HepG2 (cell line): ENCODE results near the gene PRR36. TPM values are rescaled to one million over a fixed set of nuclear protein-coding genes. Genes with fewer than 3 reads are reported as not detected.

Experiments
- EEA1 ChIP-seq: sonication (generic); formaldehyde crosslinking; IDR thresholded peaks from 2 replicates; pipeline ENCODE4 v1.5.1; 2020; ENCODE audit warnings: mild to moderate bottlenecking, missing genetic modification reagents, borderline replicate concordance
- ISX ChIP-seq: sonication (generic); formaldehyde crosslinking; conservative IDR thresholded peaks from 2 replicates; pipeline ENCODE4 v1.5.0; 2020; ENCODE audit warnings: missing genetic modification reagents
- KLF15 ChIP-seq: sonication (generic); formaldehyde crosslinking; IDR thresholded peaks from 2 replicates; pipeline ENCODE4 v1.8.1; 2023; ENCODE audit warnings: borderline replicate concordance, mild to moderate bottlenecking, inconsistent platforms, missing genetic modification reagents, mixed read lengths
- NPAS2 ChIP-seq: sonication (generic); formaldehyde crosslinking; IDR thresholded peaks from 2 replicates; pipeline ENCODE4 v1.8.0; 2022; ENCODE audit warnings: mild to moderate bottlenecking, missing genetic modification reagents, borderline replicate concordance
- RBM22 ChIP-seq: fragments of 200-400 bp; formaldehyde crosslinking; optimal IDR thresholded peaks from 2 replicates; pipeline ENCODE3; 2017; ENCODE audit warnings: mild to moderate bottlenecking, low read length, moderate library complexity
- ZBTB38 ChIP-seq: sonication (generic); formaldehyde crosslinking; IDR thresholded peaks from 2 replicates; pipeline ENCODE4 v1.5.1; 2020; ENCODE audit warnings: mild to moderate bottlenecking, missing genetic modification reagents
- ZNF432 ChIP-seq: sonication (generic); formaldehyde crosslinking; IDR thresholded peaks from 2 replicates; pipeline ENCODE4 v1.5.0; 2020; ENCODE audit warnings: missing genetic modification reagents, mild to moderate bottlenecking, borderline replicate concordance
- ZNF605 ChIP-seq: sonication (generic); formaldehyde crosslinking; IDR thresholded peaks from 2 replicates; pipeline ENCODE4 v1.8.0; 2022; ENCODE audit warnings: mild to moderate bottlenecking, missing genetic modification reagents
- ZNF781 ChIP-seq: sonication (generic); formaldehyde crosslinking; IDR thresholded peaks from 2 replicates; pipeline ENCODE4 v1.5.1; 2020; ENCODE audit warnings: borderline replicate concordance, mild to moderate bottlenecking, missing genetic modification reagents; ENCODE audit errors: not compliant biosample characterization
- ZNF782 ChIP-seq: sonication (generic); formaldehyde crosslinking; IDR thresholded peaks from 2 replicates; pipeline ENCODE4 v1.4.0; 2020; ENCODE audit warnings: missing genetic modification reagents, mild to moderate bottlenecking, borderline replicate concordance
- ZNF841 ChIP-seq: sonication (generic); formaldehyde crosslinking; IDR thresholded peaks from 2 replicates; pipeline ENCODE4 v1.8.1; 2023; ENCODE audit warnings: missing genetic modification reagents, borderline replicate concordance
- polyA plus RNA-seq, 8 experiments: library from polyadenylated mRNA; depleted of rRNA in 3 of 8; stranded (reverse) in 7 of 8; unstranded in 1 of 8; fragments of >200 nt; fragmentation: Illumina TruSeq in 4 of 8; extraction: Trizol in 4 of 8; gene quantifications; 2 replicates each; pipeline versions ENCODE4 v1.2.1 to v1.2.3, GENCODE V29; 2011 to 2016; ENCODE audit warnings: low read depth in 4 of 8, missing spikeins in 1 of 8, mixed read lengths in 1 of 8; ENCODE audit not compliant: insufficient read depth in 1 of 8
- total RNA-seq, 5 experiments: library from RNA; depleted of rRNA; stranded (reverse); fragments of >200 nt; fragmentation: Illumina TruSeq; extraction: Trizol; gene quantifications; 2 replicates each; pipeline ENCODE4 v1.2.3, GENCODE V29; 2016; ENCODE audit warnings: low read depth in 1 of 5
- TF ChIP-seq, protein P1 (sequence below): sonication (generic); formaldehyde crosslinking; IDR thresholded peaks from 2 replicates; pipeline ENCODE4 v1.5.0; 2020; ENCODE audit warnings: mild to moderate bottlenecking, missing genetic modification reagents
- TF ChIP-seq, protein P2 (sequence below): sonication (generic); formaldehyde crosslinking; IDR thresholded peaks from 2 replicates; pipeline ENCODE4 v1.4.0; 2020; ENCODE audit warnings: missing genetic modification reagents
- TF ChIP-seq, protein P3 (sequence below): sonication (generic); formaldehyde crosslinking; IDR thresholded peaks from 2 replicates; pipeline ENCODE4 v1.4.0; 2020; ENCODE audit warnings: missing genetic modification reagents
- TF ChIP-seq, protein P4 (sequence below): sonication (generic); formaldehyde crosslinking; IDR thresholded peaks from 2 replicates; pipeline ENCODE4 v1.5.1; 2020; ENCODE audit warnings: missing genetic modification reagents, mild to moderate bottlenecking, borderline replicate concordance
- TF ChIP-seq, protein P5 (sequence below): sonication (generic); formaldehyde crosslinking; conservative IDR thresholded peaks from 2 replicates; pipeline ENCODE4 v1.4.0; 2020; ENCODE audit warnings: missing genetic modification reagents

Gene PRR36
- total and polyA plus RNA-seq, 2 of the 13 experiments (the other 11 are each of a cell fraction or from before 2014, with no cell fraction given), result 0.07 to 0.17 TPM

DNA sequence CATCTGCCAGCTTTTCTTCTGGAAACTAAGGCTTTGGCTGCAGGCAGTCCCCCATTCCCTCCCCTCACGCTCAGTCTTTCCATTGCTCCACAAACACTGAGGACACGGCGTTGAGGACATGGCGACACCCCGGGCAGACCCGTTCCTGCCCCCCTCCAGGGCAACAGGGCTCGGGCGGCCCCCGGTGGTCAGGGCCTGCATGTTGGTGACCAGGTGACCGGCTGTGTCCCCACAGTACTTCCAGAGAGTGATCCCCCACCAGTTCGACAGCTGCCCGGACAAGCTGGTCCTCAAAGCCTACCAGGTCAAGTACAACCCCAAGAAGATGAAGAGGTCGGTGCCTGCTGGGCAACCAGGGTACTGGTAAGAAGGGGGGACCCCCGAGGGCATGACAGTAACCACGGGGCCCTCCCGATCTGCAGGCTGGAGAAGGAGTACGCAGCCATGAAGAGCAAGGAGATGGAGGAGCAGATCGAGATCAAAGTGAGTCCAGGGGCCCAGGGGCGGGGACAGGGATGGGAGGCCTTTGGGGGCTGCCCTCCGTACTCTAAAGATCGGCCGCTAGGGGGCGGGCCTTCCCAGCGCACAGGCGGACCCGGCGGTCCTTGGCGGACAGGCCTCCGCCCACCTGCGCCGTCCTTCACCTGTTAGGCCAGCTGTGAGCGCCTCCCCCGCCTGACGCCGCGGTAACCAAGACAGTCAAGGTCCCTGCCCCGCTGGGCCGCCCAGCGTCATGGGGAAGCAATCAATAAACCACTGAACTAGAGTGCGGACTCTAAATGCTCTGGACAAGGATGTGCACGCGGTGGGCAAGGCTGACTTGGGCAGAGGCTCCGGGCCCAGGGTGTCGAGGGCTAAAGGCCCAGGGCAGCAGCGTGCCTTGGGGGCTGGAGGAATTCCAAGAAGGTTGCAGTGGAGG lies 21.1 kb downstream of the PRR36 start (continued):
- TF ChIP-seq, protein P1, sequence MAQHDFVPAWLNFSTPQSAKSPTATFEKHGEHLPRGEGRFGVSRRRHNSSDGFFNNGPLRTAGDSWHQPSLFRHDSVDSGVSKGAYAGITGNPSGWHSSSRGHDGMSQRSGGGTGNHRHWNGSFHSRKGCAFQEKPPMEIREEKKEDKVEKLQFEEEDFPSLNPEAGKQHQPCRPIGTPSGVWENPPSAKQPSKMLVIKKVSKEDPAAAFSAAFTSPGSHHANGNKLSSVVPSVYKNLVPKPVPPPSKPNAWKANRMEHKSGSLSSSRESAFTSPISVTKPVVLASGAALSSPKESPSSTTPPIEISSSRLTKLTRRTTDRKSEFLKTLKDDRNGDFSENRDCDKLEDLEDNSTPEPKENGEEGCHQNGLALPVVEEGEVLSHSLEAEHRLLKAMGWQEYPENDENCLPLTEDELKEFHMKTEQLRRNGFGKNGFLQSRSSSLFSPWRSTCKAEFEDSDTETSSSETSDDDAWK, result no peak
- TF ChIP-seq, protein P2, sequence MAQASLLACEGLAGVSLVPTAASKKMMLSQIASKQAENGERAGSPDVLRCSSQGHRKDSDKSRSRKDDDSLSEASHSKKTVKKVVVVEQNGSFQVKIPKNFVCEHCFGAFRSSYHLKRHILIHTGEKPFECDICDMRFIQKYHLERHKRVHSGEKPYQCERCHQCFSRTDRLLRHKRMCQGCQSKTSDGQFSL (CRISPR knock-in tag), result peak; percentile 76
- TF ChIP-seq, protein P3, sequence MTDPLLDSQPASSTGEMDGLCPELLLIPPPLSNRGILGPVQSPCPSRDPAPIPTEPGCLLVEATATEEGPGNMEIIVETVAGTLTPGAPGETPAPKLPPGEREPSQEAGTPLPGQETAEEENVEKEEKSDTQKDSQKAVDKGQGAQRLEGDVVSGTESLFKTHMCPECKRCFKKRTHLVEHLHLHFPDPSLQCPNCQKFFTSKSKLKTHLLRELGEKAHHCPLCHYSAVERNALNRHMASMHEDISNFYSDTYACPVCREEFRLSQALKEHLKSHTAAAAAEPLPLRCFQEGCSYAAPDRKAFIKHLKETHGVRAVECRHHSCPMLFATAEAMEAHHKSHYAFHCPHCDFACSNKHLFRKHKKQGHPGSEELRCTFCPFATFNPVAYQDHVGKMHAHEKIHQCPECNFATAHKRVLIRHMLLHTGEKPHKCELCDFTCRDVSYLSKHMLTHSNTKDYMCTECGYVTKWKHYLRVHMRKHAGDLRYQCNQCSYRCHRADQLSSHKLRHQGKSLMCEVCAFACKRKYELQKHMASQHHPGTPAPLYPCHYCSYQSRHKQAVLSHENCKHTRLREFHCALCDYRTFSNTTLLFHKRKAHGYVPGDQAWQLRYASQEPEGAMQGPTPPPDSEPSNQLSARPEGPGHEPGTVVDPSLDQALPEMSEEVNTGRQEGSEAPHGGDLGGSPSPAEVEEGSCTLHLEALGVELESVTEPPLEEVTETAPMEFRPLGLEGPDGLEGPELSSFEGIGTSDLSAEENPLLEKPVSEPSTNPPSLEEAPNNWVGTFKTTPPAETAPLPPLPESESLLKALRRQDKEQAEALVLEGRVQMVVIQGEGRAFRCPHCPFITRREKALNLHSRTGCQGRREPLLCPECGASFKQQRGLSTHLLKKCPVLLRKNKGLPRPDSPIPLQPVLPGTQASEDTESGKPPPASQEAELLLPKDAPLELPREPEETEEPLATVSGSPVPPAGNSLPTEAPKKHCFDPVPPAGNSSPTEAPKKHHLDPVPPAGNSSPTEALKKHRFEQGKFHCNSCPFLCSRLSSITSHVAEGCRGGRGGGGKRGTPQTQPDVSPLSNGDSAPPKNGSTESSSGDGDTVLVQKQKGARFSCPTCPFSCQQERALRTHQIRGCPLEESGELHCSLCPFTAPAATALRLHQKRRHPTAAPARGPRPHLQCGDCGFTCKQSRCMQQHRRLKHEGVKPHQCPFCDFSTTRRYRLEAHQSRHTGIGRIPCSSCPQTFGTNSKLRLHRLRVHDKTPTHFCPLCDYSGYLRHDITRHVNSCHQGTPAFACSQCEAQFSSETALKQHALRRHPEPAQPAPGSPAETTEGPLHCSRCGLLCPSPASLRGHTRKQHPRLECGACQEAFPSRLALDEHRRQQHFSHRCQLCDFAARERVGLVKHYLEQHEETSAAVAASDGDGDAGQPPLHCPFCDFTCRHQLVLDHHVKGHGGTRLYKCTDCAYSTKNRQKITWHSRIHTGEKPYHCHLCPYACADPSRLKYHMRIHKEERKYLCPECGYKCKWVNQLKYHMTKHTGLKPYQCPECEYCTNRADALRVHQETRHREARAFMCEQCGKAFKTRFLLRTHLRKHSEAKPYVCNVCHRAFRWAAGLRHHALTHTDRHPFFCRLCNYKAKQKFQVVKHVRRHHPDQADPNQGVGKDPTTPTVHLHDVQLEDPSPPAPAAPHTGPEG (CRISPR knock-in tag), result peak; percentile 86; the same call in 1 of the 2 replicates
- TF ChIP-seq, protein P4, sequence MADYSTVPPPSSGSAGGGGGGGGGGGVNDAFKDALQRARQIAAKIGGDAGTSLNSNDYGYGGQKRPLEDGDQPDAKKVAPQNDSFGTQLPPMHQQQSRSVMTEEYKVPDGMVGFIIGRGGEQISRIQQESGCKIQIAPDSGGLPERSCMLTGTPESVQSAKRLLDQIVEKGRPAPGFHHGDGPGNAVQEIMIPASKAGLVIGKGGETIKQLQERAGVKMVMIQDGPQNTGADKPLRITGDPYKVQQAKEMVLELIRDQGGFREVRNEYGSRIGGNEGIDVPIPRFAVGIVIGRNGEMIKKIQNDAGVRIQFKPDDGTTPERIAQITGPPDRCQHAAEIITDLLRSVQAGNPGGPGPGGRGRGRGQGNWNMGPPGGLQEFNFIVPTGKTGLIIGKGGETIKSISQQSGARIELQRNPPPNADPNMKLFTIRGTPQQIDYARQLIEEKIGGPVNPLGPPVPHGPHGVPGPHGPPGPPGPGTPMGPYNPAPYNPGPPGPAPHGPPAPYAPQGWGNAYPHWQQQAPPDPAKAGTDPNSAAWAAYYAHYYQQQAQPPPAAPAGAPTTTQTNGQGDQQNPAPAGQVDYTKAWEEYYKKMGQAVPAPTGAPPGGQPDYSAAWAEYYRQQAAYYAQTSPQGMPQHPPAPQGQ (CRISPR knock-in tag), result no peak
- no peak for TF ChIP-seq ISX
- TF ChIP-seq, protein P5, sequence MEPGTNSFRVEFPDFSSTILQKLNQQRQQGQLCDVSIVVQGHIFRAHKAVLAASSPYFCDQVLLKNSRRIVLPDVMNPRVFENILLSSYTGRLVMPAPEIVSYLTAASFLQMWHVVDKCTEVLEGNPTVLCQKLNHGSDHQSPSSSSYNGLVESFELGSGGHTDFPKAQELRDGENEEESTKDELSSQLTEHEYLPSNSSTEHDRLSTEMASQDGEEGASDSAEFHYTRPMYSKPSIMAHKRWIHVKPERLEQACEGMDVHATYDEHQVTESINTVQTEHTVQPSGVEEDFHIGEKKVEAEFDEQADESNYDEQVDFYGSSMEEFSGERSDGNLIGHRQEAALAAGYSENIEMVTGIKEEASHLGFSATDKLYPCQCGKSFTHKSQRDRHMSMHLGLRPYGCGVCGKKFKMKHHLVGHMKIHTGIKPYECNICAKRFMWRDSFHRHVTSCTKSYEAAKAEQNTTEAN (CRISPR knock-in tag), result peak; percentile 79
- peak; percentile 92 for TF ChIP-seq ZNF605
- no peak for TF ChIP-seq ZNF781 (CRISPR knock-in tag)
- peak; percentile 90; the same call in 1 of the 2 replicates for TF ChIP-seq EEA1 (CRISPR knock-in tag)
- no peak for TF ChIP-seq ZNF432 (CRISPR knock-in tag)
- TF ChIP-seq ZNF841 (CRISPR knock-in tag), result no peak
- no peak for TF ChIP-seq RBM22
- TF ChIP-seq ZNF782 (CRISPR knock-in tag), result peak; percentile 89; the same call in 1 of the 2 replicates
- TF ChIP-seq ZBTB38 (CRISPR knock-in tag), result peak; percentile 95
- TF ChIP-seq KLF15 (CRISPR knock-in tag), result peak; percentile 37; the same call in 1 of the 2 replicates
- TF ChIP-seq NPAS2 (CRISPR knock-in tag), result no peak
